SU-DHL-6 (cell line): ENCODE data around the gene KAZN.

ENCODE experiments used
- H2AFZ ChIP-seq: fragments of 200-600 bp; sonication (generic); 2 replicates; pipeline ENCODE4 v1.6.1; 2014; ENCODE audit warnings: low read depth, mild to moderate bottlenecking, moderate library complexity, mixed read lengths, antibody characterized with exemption, low read length; ENCODE audit not compliant: severe bottlenecking
- H3F3A ChIP-seq: fragments of 200-600 bp; shearing (Covaris generic); 2 replicates; pipeline ENCODE4 v1.6.0; 2016; ENCODE audit warnings: antibody characterized with exemption, mild to moderate bottlenecking; ENCODE audit not compliant: insufficient read depth
- H3K27ac ChIP-seq: fragments of 200-600 bp; sonication (generic); 2 replicates; pipeline ENCODE4 v1.5.1; 2016; ENCODE audit warnings: low read depth, mild to moderate bottlenecking, low read length, moderate library complexity, mixed read lengths
- H3K27me3 ChIP-seq: fragments of 200-600 bp; sonication (generic), shearing (Covaris generic); 2 replicates; pipeline ENCODE4 v1.6.0; 2014; ENCODE audit warnings: mild to moderate bottlenecking, low read length
- H3K36me3 ChIP-seq: fragments of 200-600 bp; sonication (generic); 2 replicates; pipeline ENCODE4 v1.6.1; 2014; ENCODE audit warnings: mild to moderate bottlenecking, low read length, mixed read lengths
- H3K4me2 ChIP-seq: fragments of 300-600, 200-600 bp; shearing (Covaris generic), sonication (generic); 2 replicates; pipeline ENCODE4 v1.6.0; 2014; ENCODE audit warnings: low read length, low read depth, mild to moderate bottlenecking; ENCODE audit not compliant: poor library complexity, severe bottlenecking
- H3K4me3 ChIP-seq: fragments of 200-600 bp; sonication (generic); 2 replicates; pipeline ENCODE4 v1.5.1; 2014; ENCODE audit warnings: antibody characterized with exemption, low read length, mild to moderate bottlenecking, mixed read lengths; ENCODE audit not compliant: insufficient read depth, poor library complexity, severe bottlenecking
- H3K79me2 ChIP-seq: fragments of 200-600 bp; sonication (generic); 2 replicates; pipeline ENCODE4 v1.6.1; 2014; ENCODE audit warnings: mild to moderate bottlenecking, low read length, moderate library complexity; ENCODE audit not compliant: insufficient read depth
- H3K9ac ChIP-seq: fragments of 200-600 bp; sonication (generic); 2 replicates; pipeline ENCODE4 v1.7.0; 2014; ENCODE audit warnings: mild to moderate bottlenecking, low read length
- H3K9me2 ChIP-seq: fragments of 200-600 bp; sonication (generic); replicated peaks from 2 replicates; pipeline ENCODE4 v1.6.1; 2014; ENCODE audit warnings: low read length; ENCODE audit not compliant: insufficient read depth
- H3K9me3 ChIP-seq: fragments of 200-600 bp; sonication (generic); 2 replicates; pipeline ENCODE4 v1.6.1; 2014; ENCODE audit warnings: low read length, mixed read lengths; ENCODE audit not compliant: insufficient read depth
- H4K20me1 ChIP-seq: fragments of 200-600 bp; sonication (generic); 2 replicates; pipeline ENCODE4 v1.6.1; 2014; ENCODE audit warnings: low read depth, mild to moderate bottlenecking, antibody characterized with exemption, low read length, moderate library complexity, mixed read lengths
- EZH2phosphoT487 ChIP-seq: fragments of 200-600 bp; sonication (generic), shearing (Covaris generic); conservative IDR thresholded peaks from 2 replicates; pipeline ENCODE4 v1.6.1; 2018; ENCODE audit warnings: mild to moderate bottlenecking, antibody characterized with exemption, low read length, moderate library complexity, mixed read lengths
- TF ChIP-seq, protein P1 (sequence below): fragments of 200-600 bp; sonication (generic); IDR thresholded peaks from one replicate; pipeline ENCODE4 v1.5.1; 2017; ENCODE audit warnings: antibody characterized with exemption, mild to moderate bottlenecking, low read length, moderate library complexity; ENCODE audit not compliant: insufficient read depth, poor library complexity, severe bottlenecking

Gene KAZN

DNA sequence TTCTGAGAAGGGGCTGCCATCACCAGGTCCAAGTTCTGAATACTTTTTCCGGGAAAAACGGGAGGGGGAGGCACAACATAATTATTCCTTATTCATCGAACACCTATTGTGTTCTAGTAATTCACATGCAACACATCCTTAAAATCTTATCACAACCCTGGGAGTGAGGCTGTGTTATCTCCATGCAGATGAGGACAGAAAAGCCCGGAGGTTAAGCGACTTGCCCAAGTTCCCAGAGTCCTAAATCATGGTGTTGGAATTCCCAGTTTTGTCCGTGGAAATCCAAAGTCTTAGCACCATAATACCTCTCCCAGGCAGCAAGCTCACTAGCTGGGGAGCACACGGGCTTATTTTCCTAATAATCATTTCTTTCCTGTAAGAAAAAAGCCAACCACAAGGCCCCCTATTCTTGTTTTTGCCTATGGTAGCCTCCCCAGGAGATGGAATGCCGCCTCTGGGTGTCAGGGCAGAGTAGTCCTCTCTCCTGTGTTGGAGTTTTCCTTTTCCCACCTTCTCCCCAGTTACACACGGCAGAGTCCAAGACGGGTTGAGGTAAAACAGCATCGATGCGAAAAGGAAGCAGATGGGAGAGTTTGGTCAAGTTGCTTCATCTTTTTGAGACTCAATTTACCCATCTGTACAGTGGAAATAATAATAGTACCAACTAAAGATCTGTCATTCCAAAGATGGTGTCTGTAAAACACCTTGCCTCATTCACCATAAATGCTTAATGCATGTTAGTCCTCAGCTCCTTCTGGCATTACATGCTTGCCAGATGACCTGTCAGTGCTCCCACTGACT lies 327.1 kb downstream of the KAZN start:
- no peak overlapping the region for H3K9ac ChIP-seq
- H3K9me2 ChIP-seq: no peaks in the 10 kb centered on the region
- H2AFZ ChIP-seq: no peak overlapping the region
- no peak overlapping the region for H3K27ac ChIP-seq
- H3K9me3 ChIP-seq: no peaks in the 10 kb centered on the region
- H3F3A ChIP-seq: no peaks in the 10 kb centered on the region
- H4K20me1 ChIP-seq: no peaks in the 10 kb centered on the region
- no peak overlapping the region for H3K4me2 ChIP-seq
- no peaks in the 10 kb centered on the region for H3K79me2 ChIP-seq
- no peak overlapping the region for H3K4me3 ChIP-seq
- no peak for TF ChIP-seq EZH2phosphoT487
- TF ChIP-seq, protein P1, sequence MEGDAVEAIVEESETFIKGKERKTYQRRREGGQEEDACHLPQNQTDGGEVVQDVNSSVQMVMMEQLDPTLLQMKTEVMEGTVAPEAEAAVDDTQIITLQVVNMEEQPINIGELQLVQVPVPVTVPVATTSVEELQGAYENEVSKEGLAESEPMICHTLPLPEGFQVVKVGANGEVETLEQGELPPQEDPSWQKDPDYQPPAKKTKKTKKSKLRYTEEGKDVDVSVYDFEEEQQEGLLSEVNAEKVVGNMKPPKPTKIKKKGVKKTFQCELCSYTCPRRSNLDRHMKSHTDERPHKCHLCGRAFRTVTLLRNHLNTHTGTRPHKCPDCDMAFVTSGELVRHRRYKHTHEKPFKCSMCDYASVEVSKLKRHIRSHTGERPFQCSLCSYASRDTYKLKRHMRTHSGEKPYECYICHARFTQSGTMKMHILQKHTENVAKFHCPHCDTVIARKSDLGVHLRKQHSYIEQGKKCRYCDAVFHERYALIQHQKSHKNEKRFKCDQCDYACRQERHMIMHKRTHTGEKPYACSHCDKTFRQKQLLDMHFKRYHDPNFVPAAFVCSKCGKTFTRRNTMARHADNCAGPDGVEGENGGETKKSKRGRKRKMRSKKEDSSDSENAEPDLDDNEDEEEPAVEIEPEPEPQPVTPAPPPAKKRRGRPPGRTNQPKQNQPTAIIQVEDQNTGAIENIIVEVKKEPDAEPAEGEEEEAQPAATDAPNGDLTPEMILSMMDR: no peak
- no peaks in the 10 kb centered on the region for H3K36me3 ChIP-seq
- no peaks in the 10 kb centered on the region for H3K27me3 ChIP-seq

DNA sequence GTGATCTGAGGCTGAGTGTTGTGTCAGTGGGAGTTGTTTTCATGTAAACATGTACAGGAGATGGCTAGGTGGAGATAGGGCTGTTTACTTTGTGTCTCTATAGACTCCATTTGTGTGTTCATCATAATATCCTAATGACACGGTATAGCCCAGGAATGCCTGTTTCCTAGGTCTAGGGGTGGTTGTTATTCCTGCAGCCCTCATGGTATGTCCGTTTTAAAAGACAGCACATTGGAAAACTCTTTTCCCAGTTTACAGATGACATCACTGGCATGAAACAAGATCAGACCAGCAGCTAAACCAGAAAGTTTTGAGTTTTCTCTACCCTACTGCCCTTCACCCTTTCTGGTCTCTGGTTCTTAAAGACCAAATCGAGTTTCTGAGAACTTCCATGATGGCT lies 327.7 kb downstream of the KAZN start:
- Histone ChIP-seq H3K9me2 (no peaks in the 10 kb centered on the region), H3K4me3 (no peak overlapping the region), H3K9ac (no peak overlapping the region), H3K27me3 (no peaks in the 10 kb centered on the region), H3K9me3 (no peaks in the 10 kb centered on the region), H2AFZ (no peak overlapping the region), H3F3A (no peaks in the 10 kb centered on the region), H3K27ac (no peak overlapping the region), H4K20me1 (no peaks in the 10 kb centered on the region), H3K36me3 (no peaks in the 10 kb centered on the region), H3K79me2 (no peaks in the 10 kb centered on the region), H3K4me2 (no peak overlapping the region)
- TF ChIP-seq EZH2phosphoT487: no peak
- TF ChIP-seq, protein P1: no peak

DNA sequence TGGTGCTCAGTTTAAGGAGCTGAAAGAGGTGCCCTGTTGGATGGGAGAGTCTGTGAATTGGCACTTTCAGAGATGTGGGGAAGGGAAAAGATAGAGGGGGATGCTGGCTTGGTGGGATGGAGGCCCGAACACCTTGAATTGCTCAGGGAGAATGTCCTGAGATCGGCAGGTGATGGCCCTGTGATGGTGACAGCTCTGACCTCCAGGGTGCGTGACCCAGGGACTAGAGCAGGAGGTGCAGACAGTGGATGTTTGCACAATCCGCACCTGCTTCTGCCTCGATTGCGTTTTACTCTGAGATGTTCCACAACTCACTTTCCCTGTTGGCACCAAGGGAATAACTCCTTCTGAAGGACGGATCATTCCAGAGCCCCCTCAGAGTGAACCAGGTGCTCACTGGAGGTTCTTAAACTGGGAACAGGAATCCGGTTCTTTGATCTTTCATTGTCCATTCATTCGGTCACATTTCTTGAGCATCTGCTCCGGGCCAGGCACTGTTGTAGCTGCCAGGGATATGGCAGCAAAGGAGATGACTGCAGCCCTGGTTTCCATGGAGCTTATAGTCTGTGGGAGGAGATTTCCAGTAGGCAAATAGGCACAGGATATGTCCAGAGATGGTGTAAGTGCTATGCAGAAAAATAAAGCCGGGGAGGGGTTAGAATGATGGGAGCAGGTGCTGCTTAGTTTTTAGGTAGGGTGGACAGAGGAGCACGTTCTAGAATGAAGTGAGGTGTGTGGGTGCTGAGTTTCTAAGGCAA lies 328.5 kb downstream of the KAZN start:
- no peak overlapping the region for H3K4me3 ChIP-seq
- H2AFZ ChIP-seq: no peak overlapping the region
- no peaks in the 10 kb centered on the region for H3F3A ChIP-seq
- no peaks in the 10 kb centered on the region for H3K36me3 ChIP-seq
- H3K9ac ChIP-seq: no peak overlapping the region
- H3K9me2 ChIP-seq: no peaks in the 10 kb centered on the region
- H3K79me2 ChIP-seq: no peaks in the 10 kb centered on the region
- no peak for TF ChIP-seq EZH2phosphoT487
- TF ChIP-seq, protein P1: no peak
- H3K4me2 ChIP-seq: no peak overlapping the region
- no peak overlapping the region for H3K27ac ChIP-seq
- no peaks in the 10 kb centered on the region for H3K9me3 ChIP-seq
- H4K20me1 ChIP-seq: no peaks in the 10 kb centered on the region
- H3K27me3 ChIP-seq: no peaks in the 10 kb centered on the region
